NCI-H1092 treated with DMSO at 0.1 percent for 48 hours (cell line): ENCODE data around the gene RUFY1.
"Not testable (repeated sequence)": the region's sequence is repeated elsewhere in the genome, so short reads cannot be mapped to it uniquely, and the experiment has no call there.

Source experiments
- DNase-seq: peaks from one replicate; lab custom pipeline; 2025; lab: John Stamatoyannopoulos, UW

The RUFY1 gene

GRCh38 chr5:179550511-179551342 is at the start of gene RUFY1:
TSS of gene RUFY1 (plus strand) at chr5:179550554. CDS start at chr5:179550570, 16 bp downstream.
- DNase-seq: peak; percentile 39

GRCh38 chr5:179501997-179502396 is 48.4 kb upstream of the RUFY1 start:
- DNase-seq: not testable (repeated sequence)

- DNase-seq: not testable (repeated sequence)
Observed at GRCh38 chr5:179502420-179502819, 47.9 kb upstream of the RUFY1 start.

GRCh38 chr5:179504191-179504590 is 46.2 kb upstream of the RUFY1 start:
- DNase-seq: no peak

- no peak for DNase-seq
Observed at GRCh38 chr5:179504600-179505396, 45.6 kb upstream of the RUFY1 start.

- DNase-seq: no peak
Observed at GRCh38 chr5:179505636-179506261, 44.6 kb upstream of the RUFY1 start.

- DNase-seq: no peak
Observed at GRCh38 chr5:179509239-179509638, 41.1 kb upstream of the RUFY1 start.

GRCh38 chr5:179509845-179510244 is 40.5 kb upstream of the RUFY1 start:
- no peak for DNase-seq

- DNase-seq: no peak
Observed at GRCh38 chr5:179512452-179513000, 37.8 kb upstream of the RUFY1 start.

GRCh38 chr5:179515501-179515900 is 34.9 kb upstream of the RUFY1 start:
- DNase-seq: not testable (repeated sequence)

GRCh38 chr5:179516221-179516620 is 34.1 kb upstream of the RUFY1 start:
- DNase-seq: no peak

GRCh38 chr5:179517746-179518145 is 32.6 kb upstream of the RUFY1 start:
- not testable (repeated sequence) for DNase-seq

GRCh38 chr5:179518369-179518768 is 32.0 kb upstream of the RUFY1 start:
- not testable (repeated sequence) for DNase-seq

- not testable (repeated sequence) for DNase-seq
Observed at GRCh38 chr5:179519416-179520070, 30.8 kb upstream of the RUFY1 start.

GRCh38 chr5:179522107-179522506 is 28.2 kb upstream of the RUFY1 start:
- DNase-seq: not testable (repeated sequence)

- no peak for DNase-seq
Observed at GRCh38 chr5:179526978-179527377, 23.4 kb upstream of the RUFY1 start.

- peak; percentile 68 for DNase-seq
Observed at GRCh38 chr5:179530069-179530998, 20.0 kb upstream of the RUFY1 start.

GRCh38 chr5:179533024-179533423 is 17.3 kb upstream of the RUFY1 start:
- DNase-seq: no peak

- no peak for DNase-seq
Observed at GRCh38 chr5:179533907-179534306, 16.4 kb upstream of the RUFY1 start.

GRCh38 chr5:179534431-179534830 is 15.9 kb upstream of the RUFY1 start:
- DNase-seq: no peak

- no peak for DNase-seq
Observed at GRCh38 chr5:179536676-179537075, 13.7 kb upstream of the RUFY1 start.
